Erythroblast (primary cell): ENCODE measurements around the gene L3HYPDH.

ENCODE experiments used
- GATA1 ChIP-seq: IDR thresholded peaks from 2 replicates; pipeline ENCODE4 v1.6.1; 2011; ENCODE audit warnings: low read depth, mild to moderate bottlenecking, control low read depth, low read length, moderate library complexity
- POLR2A ChIP-seq: IDR thresholded peaks from 2 replicates; pipeline ENCODE4 v1.6.1; 2011; ENCODE audit warnings: mild to moderate bottlenecking, low read length

DNA sequence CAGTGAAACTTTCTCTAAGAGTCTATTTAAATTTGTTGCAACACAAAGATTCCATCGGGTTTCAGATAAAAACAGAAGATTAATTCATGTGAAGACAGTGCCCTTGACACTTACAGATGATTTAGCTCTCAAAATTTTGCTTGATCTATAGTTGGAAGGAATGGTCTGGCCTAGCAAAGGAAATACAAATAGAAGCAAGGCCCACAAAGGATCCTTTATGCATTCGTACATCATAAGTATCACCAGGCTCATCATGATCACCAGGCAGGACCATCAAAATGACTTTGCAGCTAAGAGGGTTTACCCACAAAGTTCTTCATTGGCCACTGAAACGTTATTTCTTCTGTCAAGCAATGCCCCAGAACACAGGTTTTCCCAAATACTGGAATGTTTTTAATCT lies 24.9 kb upstream of the L3HYPDH start:
- TF ChIP-seq POLR2A (no peak), GATA1 (no peak)
